ENCODE results near the gene HAT1.

HAT1 gene

DNA sequence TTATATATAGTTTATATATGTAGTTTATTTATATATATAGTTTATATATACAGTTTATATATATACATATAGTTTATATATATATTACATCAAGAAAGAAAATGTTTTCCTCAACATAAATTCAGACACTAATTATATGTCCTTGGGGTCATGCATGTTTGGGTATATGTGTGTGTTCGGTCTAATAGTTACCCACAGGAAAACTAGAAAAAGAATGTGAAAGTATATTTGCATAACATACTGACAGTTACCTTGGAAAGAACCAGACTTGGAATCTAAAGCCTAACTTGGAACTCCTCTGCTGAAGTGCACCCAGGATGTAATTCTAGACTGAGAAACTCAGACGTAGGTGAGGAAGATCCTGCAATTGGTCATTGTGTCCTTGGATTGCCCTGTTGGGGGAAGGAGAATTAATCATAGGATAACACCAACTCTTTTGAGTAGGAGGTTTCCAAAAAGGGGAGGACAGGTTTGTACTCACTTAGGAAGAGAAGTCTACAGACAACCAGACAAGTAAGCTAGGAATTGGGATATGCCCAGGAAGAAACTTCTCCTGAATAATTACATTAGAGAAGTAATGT, 19.3 kb upstream of the HAT1 start:
- H3K27ac ChIP-seq, result no peak overlapping the region
- TF ChIP-seq, protein P1, sequence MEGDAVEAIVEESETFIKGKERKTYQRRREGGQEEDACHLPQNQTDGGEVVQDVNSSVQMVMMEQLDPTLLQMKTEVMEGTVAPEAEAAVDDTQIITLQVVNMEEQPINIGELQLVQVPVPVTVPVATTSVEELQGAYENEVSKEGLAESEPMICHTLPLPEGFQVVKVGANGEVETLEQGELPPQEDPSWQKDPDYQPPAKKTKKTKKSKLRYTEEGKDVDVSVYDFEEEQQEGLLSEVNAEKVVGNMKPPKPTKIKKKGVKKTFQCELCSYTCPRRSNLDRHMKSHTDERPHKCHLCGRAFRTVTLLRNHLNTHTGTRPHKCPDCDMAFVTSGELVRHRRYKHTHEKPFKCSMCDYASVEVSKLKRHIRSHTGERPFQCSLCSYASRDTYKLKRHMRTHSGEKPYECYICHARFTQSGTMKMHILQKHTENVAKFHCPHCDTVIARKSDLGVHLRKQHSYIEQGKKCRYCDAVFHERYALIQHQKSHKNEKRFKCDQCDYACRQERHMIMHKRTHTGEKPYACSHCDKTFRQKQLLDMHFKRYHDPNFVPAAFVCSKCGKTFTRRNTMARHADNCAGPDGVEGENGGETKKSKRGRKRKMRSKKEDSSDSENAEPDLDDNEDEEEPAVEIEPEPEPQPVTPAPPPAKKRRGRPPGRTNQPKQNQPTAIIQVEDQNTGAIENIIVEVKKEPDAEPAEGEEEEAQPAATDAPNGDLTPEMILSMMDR (conservative IDR thresholded peaks at IDR 0.05), result no peak
- TF ChIP-seq ZFX (IDR thresholded peaks at IDR 0.05), result no peak

DNA sequence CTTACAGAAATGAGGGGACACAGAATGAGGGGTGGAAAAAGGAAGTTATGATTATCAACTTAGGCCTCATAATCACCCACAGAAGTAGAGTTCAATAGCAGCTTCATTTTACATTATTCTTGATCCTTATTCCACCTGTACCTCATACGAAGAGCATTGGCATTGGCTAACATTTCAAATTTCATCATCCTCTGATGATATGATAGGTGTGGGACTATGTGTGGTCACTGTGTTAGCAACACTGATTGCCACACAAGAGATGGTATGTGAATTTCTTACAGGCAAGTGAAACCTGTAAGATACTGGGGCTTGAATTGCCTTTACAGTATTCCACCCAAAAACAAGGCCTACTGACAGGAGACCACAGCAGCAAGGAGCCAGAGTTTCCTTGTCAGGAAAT, 14.0 kb upstream of the HAT1 start:
- TF ChIP-seq ZFX (IDR thresholded peaks at IDR 0.05), result no peak
- TF ChIP-seq, protein P1 (conservative IDR thresholded peaks at IDR 0.05), result no peak
- H3K27ac ChIP-seq, result no peak overlapping the region

DNA sequence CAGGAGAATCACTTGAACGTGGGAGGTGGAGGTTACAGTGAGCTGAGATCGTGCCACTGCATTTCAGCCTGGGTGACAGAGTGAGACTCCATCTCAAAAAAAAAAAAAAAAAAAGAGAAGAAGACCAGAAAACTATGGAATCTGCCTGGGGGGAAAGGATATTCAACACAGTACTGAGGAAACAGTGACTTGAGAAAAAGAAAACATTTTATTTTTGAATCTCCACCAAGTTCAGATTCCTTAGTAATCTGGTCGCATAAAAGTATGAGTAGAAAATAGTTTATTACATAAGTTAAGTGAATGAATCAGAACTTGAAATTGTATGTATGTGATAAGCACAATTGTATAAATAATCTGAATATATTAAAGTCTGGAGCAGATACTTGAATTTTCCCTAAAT, 13.0 kb upstream of the HAT1 start:
- TF ChIP-seq, protein P1 (conservative IDR thresholded peaks at IDR 0.05), result no peak
- no peak for TF ChIP-seq ZFX (IDR thresholded peaks at IDR 0.05)

DNA sequence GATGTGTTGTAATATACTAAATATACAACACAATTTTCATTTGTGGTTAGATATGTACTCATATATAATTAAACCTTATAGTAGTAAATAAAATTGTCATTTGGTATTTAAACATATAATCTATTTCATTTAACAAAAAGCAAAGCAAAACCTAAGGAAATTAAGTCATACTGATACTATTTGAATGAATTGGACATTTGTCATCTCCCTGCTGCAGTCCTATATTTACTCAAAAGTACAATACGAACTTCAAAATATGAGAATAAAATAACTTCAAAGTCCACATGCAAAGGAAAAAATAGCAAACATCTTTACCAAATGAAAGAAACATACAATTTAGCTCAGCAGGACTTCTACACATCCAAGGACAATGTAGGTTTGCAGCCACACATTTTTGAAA, 11.8 kb upstream of the HAT1 start:
- no peak overlapping the region for H3K27ac ChIP-seq
- TF ChIP-seq ZFX (IDR thresholded peaks at IDR 0.05), result no peak
- TF ChIP-seq, protein P1 (conservative IDR thresholded peaks at IDR 0.05), result no peak

More for the DNA sequence above, 13.0 kb upstream of the HAT1 start:
- H3K27ac ChIP-seq, result no peak overlapping the region

DNA sequence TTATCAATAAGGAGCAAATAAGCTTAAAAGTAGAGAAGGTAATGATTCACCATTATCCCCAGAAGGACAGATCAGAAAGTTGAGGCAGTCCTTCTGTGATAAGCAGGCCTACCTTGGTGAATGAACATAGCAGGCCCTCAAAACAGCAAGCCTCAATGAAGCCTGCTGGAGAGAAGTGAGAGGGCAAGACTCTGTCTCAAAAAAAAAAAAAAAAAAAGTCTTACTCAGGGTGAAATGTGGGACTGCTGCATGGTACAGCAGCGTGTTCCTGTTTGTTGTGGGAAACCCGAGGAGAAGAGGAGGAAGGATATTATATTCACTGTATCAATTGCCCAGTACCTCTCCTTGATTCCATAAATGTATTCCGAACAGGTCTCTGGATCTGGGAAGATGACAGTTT, 8.7 kb upstream of the HAT1 start:
- H3K27ac ChIP-seq, result no peak overlapping the region
- TF ChIP-seq, protein P1 (conservative IDR thresholded peaks at IDR 0.05), result no peak
- no peak for TF ChIP-seq ZFX (IDR thresholded peaks at IDR 0.05)

DNA sequence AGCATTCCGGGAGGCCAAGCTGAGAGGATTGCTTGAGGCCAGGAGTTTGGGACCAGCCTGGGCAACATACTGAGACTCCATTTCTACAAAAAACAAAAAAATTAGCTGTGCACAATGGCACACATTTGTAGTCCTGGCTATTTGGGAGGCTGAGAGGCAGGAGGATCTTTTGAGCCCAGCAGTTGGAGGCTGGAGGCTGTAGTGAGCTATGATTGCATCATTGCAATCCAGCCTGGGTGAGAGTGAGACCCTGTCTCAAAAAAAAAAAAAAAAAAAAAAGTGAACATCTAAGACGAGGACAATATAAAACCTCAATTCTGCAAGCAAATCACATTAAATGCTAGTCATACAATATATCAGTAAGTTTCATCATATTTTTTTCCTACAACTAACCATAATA, 2.8 kb upstream of the HAT1 start:
- H3K27ac ChIP-seq, result no peak overlapping the region
- TF ChIP-seq ZFX (IDR thresholded peaks at IDR 0.05), result no peak
- TF ChIP-seq, protein P1 (conservative IDR thresholded peaks at IDR 0.05), result no peak

DNA sequence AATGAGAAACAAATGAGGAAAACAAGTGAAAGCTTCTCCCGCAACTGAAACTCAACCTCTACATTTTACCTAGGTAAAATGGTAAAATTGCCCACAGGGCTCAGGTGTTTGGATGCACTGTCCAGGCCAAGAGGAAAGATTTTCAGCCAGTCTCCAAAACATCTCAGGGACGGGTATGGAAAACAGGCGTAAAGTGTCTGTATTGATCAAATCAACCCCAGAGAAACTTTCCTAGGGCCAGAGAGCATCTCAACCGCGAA, 361 bp upstream of the HAT1 start:
- H3K27ac ChIP-seq, result peak overlapping the region; percentile 92
- TF ChIP-seq, protein P1 (conservative IDR thresholded peaks at IDR 0.05), result no peak
- TF ChIP-seq ZFX (IDR thresholded peaks at IDR 0.05), result no peak; the same call in 1 of the 2 replicates
